CD14-positive monocyte (primary cell): ENCODE results near the gene RAB21. TPM values are rescaled to one million over a fixed set of nuclear protein-coding genes. Genes with fewer than 3 reads are reported as not detected.

Experiments used
- DNase-seq, 3 donors: peaks; one replicate each; pipeline ENCODE4 v3.0.0-alpha.2; 2011 to 2022
- H2AFZ ChIP-seq: 2 replicates; pipeline ENCODE4 v1.6.0; 2012; ENCODE audit warnings: mild to moderate bottlenecking, low read depth, low read length, inconsistent platforms; ENCODE audit not compliant: insufficient read depth, poor library complexity, severe bottlenecking
- H3K27ac ChIP-seq, 2 donors: 1 replicate in 1 of 2; 2 replicates in 1 of 2; pipeline ENCODE4 v1.5.1; 2012 to 2013; ENCODE audit warnings: low read length in 2 of 2, control low read depth in 1 of 2, inconsistent platforms in 1 of 2, low read depth in 1 of 2, mild to moderate bottlenecking in 1 of 2
- H3K27me3 ChIP-seq, 2 donors: one replicate each; pipeline versions ENCODE4 v1.6.0 to v1.6.1; 2011 to 2013; ENCODE audit warnings: low read length in 2 of 2; ENCODE audit not compliant: control insufficient read depth in 2 of 2, insufficient read depth in 2 of 2
- H3K36me3 ChIP-seq, 2 donors: replicated peaks in 1 of 2; 1 replicate in 1 of 2; 2 replicates in 1 of 2; pipeline versions ENCODE4 v1.5.1 to v1.6.1; 2012 to 2013; ENCODE audit warnings: low read length in 2 of 2, control low read depth in 1 of 2, inconsistent platforms in 1 of 2, mild to moderate bottlenecking in 1 of 2; ENCODE audit not compliant: insufficient read depth in 2 of 2, control insufficient read depth in 1 of 2
- H3K4me1 ChIP-seq, 2 donors: 1 replicate in 1 of 2; 2 replicates in 1 of 2; pipeline versions ENCODE4 v1.5.1 to v1.6.1; 2012 to 2013; ENCODE audit warnings: low read length in 2 of 2, control low read depth in 1 of 2, inconsistent platforms in 1 of 2, mild to moderate bottlenecking in 1 of 2, moderate library complexity in 1 of 2; ENCODE audit not compliant: insufficient read depth in 2 of 2, control insufficient read depth in 1 of 2
- H3K4me2 ChIP-seq: replicated peaks from 2 replicates; pipeline ENCODE3; 2012; ENCODE audit warnings: low read length, moderate library complexity, mild to moderate bottlenecking; ENCODE audit not compliant: poor library complexity, severe bottlenecking; ENCODE audit errors: extremely low read depth
- H3K4me3 ChIP-seq, 3 experiments: fragments of 200-600 bp in 1 of 3; sonication (generic) in 1 of 3; replicated peaks in 1 of 3; 1 replicate in 2 of 3; 2 replicates in 1 of 3; pipeline ENCODE4 v1.5.1; 2011 to 2013; ENCODE audit warnings: low read length in 3 of 3, mild to moderate bottlenecking in 3 of 3, control low read depth in 2 of 3, low read depth in 2 of 3, inconsistent platforms in 1 of 3, moderate library complexity in 1 of 3
- H3K79me2 ChIP-seq: 2 replicates; pipeline ENCODE4 v1.6.0; 2012; ENCODE audit warnings: mild to moderate bottlenecking, control low read depth, inconsistent platforms, low read length, moderate library complexity; ENCODE audit not compliant: insufficient read depth
- H3K9ac ChIP-seq: 2 replicates; pipeline ENCODE4 v1.6.0; 2017; ENCODE audit warnings: low read length, mild to moderate bottlenecking; ENCODE audit not compliant: insufficient read depth, poor library complexity, severe bottlenecking
- H3K9me3 ChIP-seq, 2 donors: replicated peaks in 1 of 2; 1 replicate in 1 of 2; 2 replicates in 1 of 2; pipeline versions ENCODE4 v1.5.1 to v1.6.1; 2012 to 2013; ENCODE audit warnings: low read length in 2 of 2, control low read depth in 1 of 2; ENCODE audit not compliant: control insufficient read depth in 1 of 2, insufficient read depth in 1 of 2
- H4K20me1 ChIP-seq: 2 replicates; pipeline ENCODE4 v1.6.0; 2012; ENCODE audit warnings: mild to moderate bottlenecking, low read length, control low read depth, moderate library complexity; ENCODE audit not compliant: insufficient read depth
- H3K27ac Mint-ChIP-seq, 7 donors: one replicate each; pipeline ENCODE4 v1.8.0; 2020; ENCODE audit warnings: mild to moderate bottlenecking in 7 of 7, mixed read lengths in 7 of 7, moderate library complexity in 6 of 7, inconsistent platforms in 2 of 7
- H3K27me3 Mint-ChIP-seq, 3 donors: one replicate each; pipeline ENCODE4 v1.8.0; 2021 to 2022; ENCODE audit warnings: low read depth in 3 of 3, mild to moderate bottlenecking in 3 of 3, mixed read lengths in 3 of 3, moderate library complexity in 3 of 3, inconsistent platforms in 1 of 3
- H3K36me3 Mint-ChIP-seq, 2 donors: one replicate each; pipeline ENCODE4 v1.8.0; 2020; ENCODE audit warnings: mixed read lengths in 2 of 2, inconsistent platforms in 1 of 2, mild to moderate bottlenecking in 1 of 2
- H3K4me1 Mint-ChIP-seq: one replicate; pipeline ENCODE4 v1.8.0; 2020; ENCODE audit warnings: mild to moderate bottlenecking, mixed read lengths
- H3K4me3 Mint-ChIP-seq, 2 donors: one replicate each; pipeline ENCODE4 v1.8.0; 2020; ENCODE audit warnings: mild to moderate bottlenecking in 2 of 2, mixed read lengths in 2 of 2, moderate library complexity in 1 of 2
- H3K9me3 Mint-ChIP-seq, 7 donors: one replicate each; pipeline ENCODE4 v1.8.0; 2020 to 2022; ENCODE audit warnings: mixed read lengths in 7 of 7, mild to moderate bottlenecking in 6 of 7, moderate library complexity in 6 of 7, inconsistent platforms in 2 of 7
- CTCF ChIP-seq: fragments of 200-600 bp; IDR thresholded peaks from one replicate; pipeline ENCODE4 v1.8.0; 2022; ENCODE audit warnings: antibody characterized with exemption, mild to moderate bottlenecking
- WGBS: methylation state at CpG from one replicate; pipeline ENCODE4 v1.1.5; 2013; ENCODE audit warnings: missing lambda C conversion rate; ENCODE audit not compliant: insufficient coverage; 5-methylcytosine and 5-hydroxymethylcytosine counted together
- intact Hi-C, 2 donors: fragments of 100-400 bp; cut with micrococcal nuclease; formaldehyde crosslinking; loops; one replicate each; pipeline versions ENCODE4 v1.15.0 to v1.15.1; 2023
- polyA plus RNA-seq, 3 donors: library from polyadenylated mRNA; depleted of rRNA in 1 of 3; unstranded in 2 of 3; stranded (reverse) in 1 of 3; fragments of 300-500 nt in 2 of 3; fragments of >200 nt in 1 of 3; fragmentation: Illumina TruSeq in 2 of 3; gene quantifications; 1 replicate in 2 of 3; 2 replicates in 1 of 3; pipeline ENCODE4 v1.2.3, GENCODE V29; 2012 to 2021

The RAB21 gene
- polyA plus RNA-seq, 3 donors, result 10.8 to 36.0 (median 31.1) TPM

- Mint-ChIP-seq H3K9me3 (no peaks in the 10 kb centered on the region), H3K27ac (no peak overlapping the region), H3K4me3 (no peak overlapping the region), H3K36me3 (no peaks in the 10 kb centered on the region), H3K27me3 (peaks cover 4 to 12% (median 5%) of the 10 kb centered on the region in 3 donors), H3K4me1 (no peaks in the 10 kb centered on the region)
- intact Hi-C loops, result loop anchor here (5.0 to 10.0 kb wide), 2 partner anchors 36 to 328 kb away; no protein-coding TSS in a partner anchor
- H3K79me2 ChIP-seq, result no peaks in the 10 kb centered on the region
- H4K20me1 ChIP-seq, result no peaks in the 10 kb centered on the region
- H3K4me2 ChIP-seq, result no peak overlapping the region
- TF ChIP-seq CTCF, result no peak
- no peaks in the 10 kb centered on the region for H3K9me3 ChIP-seq
- no peak for DNase-seq
- H2AFZ ChIP-seq, result no peak overlapping the region
- H3K9ac ChIP-seq, result no peak overlapping the region
- no peak overlapping the region for H3K27ac ChIP-seq
- H3K4me1 ChIP-seq, result no peaks in the 10 kb centered on the region
- no CpG with 5 or more reads among the region's 1 CpG for WGBS
- H3K27me3 ChIP-seq, result no peaks in the 10 kb centered on the region
- no peaks in the 10 kb centered on the region for H3K36me3 ChIP-seq
- no peak overlapping the region for H3K4me3 ChIP-seq
These were observed 11.7 kb upstream of the RAB21 start for GRCh38 chr12:71742998-71743397.

GRCh38 chr12:71744522-71745300 lies 10.0 kb upstream of the RAB21 start:
- Histone ChIP-seq H3K4me2 (no peak overlapping the region), H3K79me2 (no peaks in the 10 kb centered on the region), H3K4me1 (no peaks in the 10 kb centered on the region), H3K27me3 (no peaks in the 10 kb centered on the region), H4K20me1 (no peaks in the 10 kb centered on the region), H2AFZ (no peak overlapping the region), H3K27ac (no peak overlapping the region), H3K4me3 (no peak overlapping the region), H3K36me3 (no peaks in the 10 kb centered on the region), H3K9ac (no peak overlapping the region), H3K9me3 (no peaks in the 10 kb centered on the region)
- no peaks in the 10 kb centered on the region for H3K36me3 Mint-ChIP-seq
- no peak for TF ChIP-seq CTCF
- no peak for DNase-seq
- no peak overlapping the region for H3K27ac Mint-ChIP-seq
- 98% methylated on average over 3 of the region's 5 CpGs for WGBS
- H3K4me1 Mint-ChIP-seq, result no peaks in the 10 kb centered on the region
- intact Hi-C loops, result loop anchor here (5.0 to 10.0 kb wide), 3 partner anchors 37 to 332 kb away; no protein-coding TSS in a partner anchor
- H3K9me3 Mint-ChIP-seq, result no peaks in the 10 kb centered on the region
- H3K4me3 Mint-ChIP-seq, result no peak overlapping the region
- peaks cover 5 to 18% (median 8%) of the 10 kb centered on the region in 3 donors for H3K27me3 Mint-ChIP-seq
